ENCODE data around the gene SCAANT1. TPM values are rescaled to one million over a fixed set of nuclear protein-coding genes. Genes with fewer than 3 reads are reported as not detected.

Gene SCAANT1
- total RNA-seq, 1 experiment from 2014 or later: not detected

GRCh38 chr3:63886858-63887257 lies 25.3 kb downstream of the SCAANT1 start:
- Histone ChIP-seq H3K27me3 (ENCODE audit: insufficient read depth, low read length) (no peaks in the 10 kb centered on the region), H3K79me1 (ENCODE audit: insufficient read depth, low read depth, low read length, poor library complexity, severe bottlenecking) (no peaks in the 10 kb centered on the region), H4K8ac (replicated peaks; ENCODE audit: insufficient read length, low read depth, low read length) (no peak overlapping the region), H3K23me2 (ENCODE audit: insufficient read length, low read depth, low read length, poor library complexity, severe bottlenecking) (no peaks in the 10 kb centered on the region), H4K91ac (ENCODE audit: insufficient read length, low read depth, low read length) (peak overlapping the region; percentile 29), H2BK5ac (ENCODE audit: insufficient read length, low read length) (no peak overlapping the region), H2AFZ (ENCODE audit: low read length) (no peak overlapping the region), H3K18ac (ENCODE audit: insufficient read length, low read depth, low read length) (no peak overlapping the region), H2BK15ac (ENCODE audit: low read depth, low read length) (no peak overlapping the region), H3K14ac (ENCODE audit: insufficient read depth, low read length) (no peak overlapping the region), H3T11ph (ENCODE audit: low read length) (no peak overlapping the region), H3K9ac (ENCODE audit: extremely low read depth, insufficient read length, low read length) (no peak overlapping the region), H3K56ac (ENCODE audit: insufficient read length, low read depth, low read length) (no peak overlapping the region), H2BK20ac (ENCODE audit: low read depth, low read length, poor library complexity, severe bottlenecking) (no peak overlapping the region), H3K4me2 (ENCODE audit: insufficient read depth, insufficient read length, low read length) (no peak overlapping the region), H3K4ac (ENCODE audit: low read depth, low read length) (no peak overlapping the region), H2BK12ac (ENCODE audit: insufficient read length, low read depth, low read length) (no peak overlapping the region), H3K79me2 (ENCODE audit: insufficient read depth, low read length) (no peaks in the 10 kb centered on the region), H2AK5ac (ENCODE audit: insufficient read length, low read length) (no peak overlapping the region), H3K23ac (ENCODE audit: insufficient read length, low read depth, low read length) (no peak overlapping the region), H2BK120ac (ENCODE audit: low read depth, low read length, poor library complexity, severe bottlenecking) (no peak overlapping the region), H4K20me1 (ENCODE audit: control insufficient read depth, insufficient read depth, insufficient read length) (no peaks in the 10 kb centered on the region), H3K27ac (ENCODE audit: insufficient read length, low read depth, low read length) (no peak overlapping the region), H4K5ac (ENCODE audit: insufficient read length, low read depth, low read length) (no peak overlapping the region), H3K4me1 (ENCODE audit: insufficient read depth, low read length) (peaks cover 5% of the 10 kb centered on the region; the same call in 1 of the 2 replicates), H3K9me3 (ENCODE audit: control insufficient read depth, low read depth, low read length) (no peaks in the 10 kb centered on the region)
- Mint-ChIP-seq H3K27me3 (ENCODE audit: low read depth) (no peaks in the 10 kb centered on the region), H3K4me3 (no peak overlapping the region), H3K27ac (no peak overlapping the region; a peak in 1 of 7 replicates), H3K4me1 (peaks cover 12 to 13% of the 10 kb centered on the region in 2 experiments), H3K9me3 (no peaks in the 10 kb centered on the region), H3K36me3 (ENCODE audit: insufficient read depth in 1 of 3, low read depth in 3 of 3) (peaks cover 0 to 2% (median 0%) of the 10 kb centered on the region in 3 experiments; a peak in 2 of 7 replicates)
- no CpG with 5 or more reads among the region's 3 CpGs for WGBS (ENCODE audit: extremely low coverage, insufficient read length, low lambda C conversion rate)
- TF ChIP-seq, protein P1, sequence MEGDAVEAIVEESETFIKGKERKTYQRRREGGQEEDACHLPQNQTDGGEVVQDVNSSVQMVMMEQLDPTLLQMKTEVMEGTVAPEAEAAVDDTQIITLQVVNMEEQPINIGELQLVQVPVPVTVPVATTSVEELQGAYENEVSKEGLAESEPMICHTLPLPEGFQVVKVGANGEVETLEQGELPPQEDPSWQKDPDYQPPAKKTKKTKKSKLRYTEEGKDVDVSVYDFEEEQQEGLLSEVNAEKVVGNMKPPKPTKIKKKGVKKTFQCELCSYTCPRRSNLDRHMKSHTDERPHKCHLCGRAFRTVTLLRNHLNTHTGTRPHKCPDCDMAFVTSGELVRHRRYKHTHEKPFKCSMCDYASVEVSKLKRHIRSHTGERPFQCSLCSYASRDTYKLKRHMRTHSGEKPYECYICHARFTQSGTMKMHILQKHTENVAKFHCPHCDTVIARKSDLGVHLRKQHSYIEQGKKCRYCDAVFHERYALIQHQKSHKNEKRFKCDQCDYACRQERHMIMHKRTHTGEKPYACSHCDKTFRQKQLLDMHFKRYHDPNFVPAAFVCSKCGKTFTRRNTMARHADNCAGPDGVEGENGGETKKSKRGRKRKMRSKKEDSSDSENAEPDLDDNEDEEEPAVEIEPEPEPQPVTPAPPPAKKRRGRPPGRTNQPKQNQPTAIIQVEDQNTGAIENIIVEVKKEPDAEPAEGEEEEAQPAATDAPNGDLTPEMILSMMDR (conservative IDR thresholded peaks at IDR 0.05): no peak
- DNase-seq: no peak

All from H9 (cell line).